Left lung (tissue), 10 donors: Measurements from ENCODE around the gene PMM2. TPM values are rescaled to one million over a fixed set of nuclear protein-coding genes. Genes with fewer than 3 reads are reported as not detected.

Experiments used
- ATAC-seq: fragments of 200-7000 bp; cut with Tn5 transposase; one replicate; pipeline ENCODE4 v1.9.1; 2020; ENCODE audit warnings: moderate library complexity
- DNase-seq, 4 donors: peaks; one replicate each; pipeline ENCODE4 v3.0.0-alpha.2; 2013 to 2020
- H3K27ac ChIP-seq, 2 donors: fragments of 200-600 bp; sonication (generic) in 1 of 2; one replicate each; pipeline versions ENCODE4 v1.5.0 to v1.8.0; 2020 to 2021
- H3K27me3 ChIP-seq, 2 donors: fragments of 200-600 bp; sonication (generic) in 1 of 2; one replicate each; pipeline versions ENCODE4 v1.5.0 to v1.8.0; 2020 to 2021
- H3K36me3 ChIP-seq, 2 donors: fragments of 200-600 bp; sonication (generic) in 1 of 2; one replicate each; pipeline versions ENCODE4 v1.5.0 to v1.8.0; 2020 to 2021
- H3K4me1 ChIP-seq, 2 donors: fragments of 200-600 bp; one replicate each; pipeline ENCODE4 v1.8.0; 2021
- H3K4me3 ChIP-seq, 2 donors: fragments of 200-600 bp; sonication (generic) in 1 of 2; one replicate each; pipeline versions ENCODE4 v1.5.0 to v1.8.0; 2020 to 2021; ENCODE audit warnings: mild to moderate bottlenecking in 1 of 2
- H3K9me3 ChIP-seq, 2 donors: fragments of 200-600 bp; sonication (generic) in 1 of 2; one replicate each; pipeline versions ENCODE4 v1.5.0 to v1.8.0; 2020 to 2021
- intact Hi-C, 2 donors: fragments of 100-400 bp; cut with DNase I; formaldehyde crosslinking; loops; one replicate each; pipeline versions ENCODE4 v1.11.2 to v1.14.2; 2022
- polyA plus RNA-seq, 6 donors: library from polyadenylated mRNA; unstranded; fragments of 120-200 nt; gene quantifications; one replicate each; pipeline ENCODE4 v1.2.1, GENCODE V29; 2013; ENCODE audit not compliant: insufficient read length in 6 of 6
- total RNA-seq, 2 donors: library from RNA; stranded (reverse); fragmentation: NEBNext Ultra II Directional; extraction: Animal tissue kit (Norgen Biotek cat#: 25700); gene quantifications; one replicate each; pipeline ENCODE4 v1.2.1, GENCODE V29; 2021
- TF ChIP-seq, protein P1 (sequence below), 2 donors: fragments of 200-600 bp; sonication (generic) in 1 of 2; IDR thresholded peaks; one replicate each; pipeline versions ENCODE4 v1.5.0 to v1.8.0; 2021; ENCODE audit warnings: antibody characterized with exemption in 2 of 2
- donor health status: DM: no; HTN: yes; CAD: no.
- donor health status: DM: no; HTN: no; CAD: no.

The PMM2 gene
- total and polyA plus RNA-seq, 8 donors, result 19.2 to 38.2 (median 22.9) TPM

DNA sequence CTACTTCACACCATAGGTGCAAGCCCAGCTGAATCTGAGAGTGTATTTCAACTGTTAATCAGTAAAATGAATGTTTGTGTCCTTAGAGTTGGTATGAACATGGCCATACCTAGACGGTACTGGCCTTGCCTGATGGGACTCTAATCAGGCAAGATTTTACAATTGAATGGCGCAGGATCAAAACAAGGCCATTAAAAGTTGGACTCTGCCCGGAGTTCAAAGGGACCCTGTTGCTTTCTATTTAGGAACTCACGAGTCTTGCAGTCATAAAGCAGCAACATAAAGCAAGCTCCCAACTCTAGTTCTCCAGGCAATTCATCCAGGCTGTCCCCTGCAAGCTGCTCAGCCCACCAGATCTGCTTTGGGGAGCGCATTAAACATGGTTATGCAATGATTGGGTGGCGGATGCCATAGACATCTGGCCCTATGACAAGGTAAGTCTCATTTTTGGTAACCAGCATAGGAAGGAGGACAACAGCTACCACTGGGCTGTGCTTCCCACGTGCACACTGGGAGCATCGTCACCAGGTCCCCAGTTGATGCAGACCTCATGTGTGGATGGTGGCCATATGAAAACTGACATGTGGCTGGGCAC lies 9.0 kb upstream of the PMM2 start:
- Histone ChIP-seq H3K9me3 (no peaks in the 10 kb centered on the region), H3K4me3 (no peak overlapping the region), H3K27ac (no peak overlapping the region), H3K27me3 (no peaks in the 10 kb centered on the region), H3K4me1 (no peaks in the 10 kb centered on the region), H3K36me3 (no peaks in the 10 kb centered on the region)
- TF ChIP-seq, protein P1, sequence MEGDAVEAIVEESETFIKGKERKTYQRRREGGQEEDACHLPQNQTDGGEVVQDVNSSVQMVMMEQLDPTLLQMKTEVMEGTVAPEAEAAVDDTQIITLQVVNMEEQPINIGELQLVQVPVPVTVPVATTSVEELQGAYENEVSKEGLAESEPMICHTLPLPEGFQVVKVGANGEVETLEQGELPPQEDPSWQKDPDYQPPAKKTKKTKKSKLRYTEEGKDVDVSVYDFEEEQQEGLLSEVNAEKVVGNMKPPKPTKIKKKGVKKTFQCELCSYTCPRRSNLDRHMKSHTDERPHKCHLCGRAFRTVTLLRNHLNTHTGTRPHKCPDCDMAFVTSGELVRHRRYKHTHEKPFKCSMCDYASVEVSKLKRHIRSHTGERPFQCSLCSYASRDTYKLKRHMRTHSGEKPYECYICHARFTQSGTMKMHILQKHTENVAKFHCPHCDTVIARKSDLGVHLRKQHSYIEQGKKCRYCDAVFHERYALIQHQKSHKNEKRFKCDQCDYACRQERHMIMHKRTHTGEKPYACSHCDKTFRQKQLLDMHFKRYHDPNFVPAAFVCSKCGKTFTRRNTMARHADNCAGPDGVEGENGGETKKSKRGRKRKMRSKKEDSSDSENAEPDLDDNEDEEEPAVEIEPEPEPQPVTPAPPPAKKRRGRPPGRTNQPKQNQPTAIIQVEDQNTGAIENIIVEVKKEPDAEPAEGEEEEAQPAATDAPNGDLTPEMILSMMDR (IDR thresholded peaks at IDR 0.05), result no peak
- intact Hi-C loops, result no loop called here
- DNase-seq, result no peak
- no peak for ATAC-seq

DNA sequence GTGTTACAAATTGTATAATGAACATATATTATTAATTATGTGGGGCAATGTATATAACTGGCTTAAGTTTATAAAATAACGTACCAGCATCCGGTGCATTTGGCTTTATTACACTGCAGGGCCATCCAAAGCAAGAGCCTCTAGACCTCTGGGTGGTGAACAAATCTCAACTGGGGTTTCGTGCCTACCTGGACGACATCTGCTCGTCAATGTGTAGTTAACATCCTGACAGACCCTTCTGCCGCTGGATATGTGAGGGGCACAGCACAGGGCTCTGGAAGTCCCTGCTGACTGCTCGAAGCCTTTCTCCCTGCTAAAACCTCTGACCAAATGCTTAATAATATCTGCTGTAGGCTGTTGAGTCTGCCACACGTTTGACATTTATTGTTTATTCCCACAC lies 2.5 kb upstream of the PMM2 start:
- peaks cover 0 to 2% of the 10 kb centered on the region in 2 donors for H3K36me3 ChIP-seq
- H3K4me3 ChIP-seq, result no peak overlapping the region
- DNase-seq (no peak), ATAC-seq (no peak)
- H3K4me1 ChIP-seq, result peaks cover 19 to 32% of the 10 kb centered on the region in 2 donors
- no peaks in the 10 kb centered on the region for H3K9me3 ChIP-seq
- intact Hi-C loops, result loop anchor here in 1 of 2 donors (10.0 kb wide), 1 partner anchor 130 kb away; no protein-coding TSS in a partner anchor
- H3K27ac ChIP-seq, result no peak overlapping the region
- TF ChIP-seq, protein P1 (IDR thresholded peaks at IDR 0.05), result no peak
- no peaks in the 10 kb centered on the region for H3K27me3 ChIP-seq

DNA sequence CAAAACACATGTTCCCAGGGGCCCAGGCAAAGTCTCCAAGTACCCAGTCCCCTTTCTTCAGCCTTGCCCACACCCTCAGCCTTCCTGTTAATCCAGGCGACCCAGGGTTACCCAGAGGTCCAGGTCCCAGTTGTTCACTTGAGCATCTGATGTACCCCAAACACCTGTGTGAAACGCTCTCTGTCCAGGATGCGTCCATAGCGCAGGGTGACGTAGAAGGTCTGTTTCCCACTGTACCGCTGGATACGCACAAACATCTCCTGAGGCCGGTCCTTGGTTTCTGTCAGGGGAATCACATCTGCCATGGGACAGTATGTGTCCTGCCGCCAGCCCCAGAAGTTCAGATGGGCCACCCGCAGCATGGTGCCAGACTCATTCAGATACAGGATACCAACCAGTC lies 1.8 kb upstream of the PMM2 start:
- Histone ChIP-seq H3K27me3 (no peaks in the 10 kb centered on the region), H3K36me3 (peaks cover 0 to 9% of the 10 kb centered on the region in 2 donors), H3K9me3 (no peaks in the 10 kb centered on the region), H3K4me1 (peaks cover 19 to 38% of the 10 kb centered on the region in 2 donors), H3K27ac (no peak overlapping the region), H3K4me3 (no peak overlapping the region)
- ATAC-seq (no peak), DNase-seq (no peak)
- TF ChIP-seq, protein P1 (IDR thresholded peaks at IDR 0.05), result no peak
- intact Hi-C loops, result loop anchor here in 1 of 2 donors (10.0 kb wide), 1 partner anchor 131 kb away; no protein-coding TSS in a partner anchor

DNA sequence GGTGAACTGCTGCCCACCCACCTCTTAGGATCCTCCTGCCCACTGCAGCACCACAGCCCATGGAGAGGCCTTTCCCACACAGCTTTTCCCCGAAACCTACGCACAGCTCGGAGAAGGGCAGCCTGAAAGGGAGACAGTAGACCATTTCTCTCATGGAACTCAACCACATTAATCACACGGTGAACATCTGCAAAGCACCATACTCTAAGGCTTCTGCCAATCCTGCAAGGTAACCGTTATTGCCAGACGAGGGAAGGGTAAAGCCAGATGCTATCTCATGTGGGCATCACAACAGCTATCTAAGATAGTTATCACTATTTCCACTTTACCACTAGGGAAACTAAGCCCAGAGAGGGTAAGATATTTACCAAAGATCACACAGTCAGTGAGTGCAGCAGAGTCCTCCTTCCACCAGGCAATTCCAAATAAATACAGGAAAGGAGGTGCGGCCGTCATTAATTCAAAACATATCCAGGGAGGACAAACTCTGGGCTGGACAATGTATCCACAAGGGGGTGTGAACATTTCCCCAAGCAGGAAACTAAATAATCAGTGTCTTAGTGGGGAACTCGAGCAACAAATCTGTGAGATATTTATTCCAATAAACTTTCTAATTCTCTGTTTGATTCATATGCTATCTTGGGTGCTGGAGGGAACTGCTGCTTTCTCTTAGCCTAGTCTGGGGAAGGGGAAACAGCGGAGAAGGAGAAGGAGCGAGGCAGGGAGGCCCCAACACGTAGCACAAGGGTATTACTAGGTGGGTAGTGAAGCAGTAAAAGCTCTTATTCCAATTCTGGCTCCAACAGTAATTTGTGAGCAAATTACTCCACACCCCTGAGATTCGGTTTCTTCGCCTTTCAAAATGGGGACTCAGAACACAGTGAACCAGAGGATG lies 923 bp upstream of the PMM2 start:
- peak overlapping the region; percentile 71 to 81 for H3K27ac ChIP-seq
- H3K4me1 ChIP-seq, result peaks cover 19 to 44% of the 10 kb centered on the region in 2 donors
- TF ChIP-seq, protein P1 (IDR thresholded peaks at IDR 0.05), result no peak
- no peaks in the 10 kb centered on the region for H3K27me3 ChIP-seq
- H3K9me3 ChIP-seq, result no peaks in the 10 kb centered on the region
- intact Hi-C loops, result loop anchor here in 1 of 2 donors (10.0 kb wide), 1 partner anchor 132 kb away; no protein-coding TSS in a partner anchor
- ATAC-seq, result no peak
- H3K36me3 ChIP-seq, result peaks cover 0 to 18% of the 10 kb centered on the region in 2 donors
- H3K4me3 ChIP-seq, result peak overlapping the region; percentile 78 to 100
- DNase-seq, result no peak

DNA sequence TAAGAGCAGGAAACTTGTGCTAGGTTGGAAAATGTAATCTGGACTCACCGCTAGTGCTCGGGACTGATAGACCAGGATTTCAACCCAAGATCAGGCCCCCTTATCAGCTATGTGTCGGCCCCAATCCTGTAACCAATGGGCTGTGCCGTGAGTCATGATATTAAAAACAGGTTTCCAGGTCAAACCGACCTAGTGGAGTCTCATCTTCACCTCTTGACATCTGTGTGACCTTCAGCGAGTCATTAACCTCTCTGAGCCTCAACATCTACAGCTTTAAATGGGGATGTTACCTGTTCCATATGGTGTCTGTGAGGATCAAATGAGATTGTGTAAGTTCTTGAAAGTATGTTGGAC lies 512 bp downstream of the PMM2 start:
- H3K9me3 ChIP-seq, result no peaks in the 10 kb centered on the region
- H3K27me3 ChIP-seq, result no peaks in the 10 kb centered on the region
- DNase-seq (no peak), ATAC-seq (no peak)
- intact Hi-C loops, result loop anchor here in 1 of 2 donors (10.0 kb wide), 1 partner anchor 133 kb away; no protein-coding TSS in a partner anchor
- TF ChIP-seq, protein P1 (IDR thresholded peaks at IDR 0.05), result no peak
- H3K4me3 ChIP-seq, result peak overlapping the region; percentile 78 to 100
- peaks cover 0 to 33% of the 10 kb centered on the region in 2 donors for H3K36me3 ChIP-seq
- H3K27ac ChIP-seq, result peak overlapping the region in 1 of 2 donors; percentile 81
- H3K4me1 ChIP-seq, result peaks cover 19 to 44% of the 10 kb centered on the region in 2 donors
